WTC11 (cell line): Measurements from ENCODE around the gene MYH14. TPM values are rescaled to one million over a fixed set of nuclear protein-coding genes. Genes with fewer than 3 reads are reported as not detected.

Source experiments
- ATAC-seq: fragments of 200-7000 bp; cut with Tn5 transposase; 2 replicates; pipeline ENCODE4 v1.10.0; 2021; ENCODE audit warnings: mild to moderate bottlenecking, moderate library complexity
- CTCF ChIA-PET: fragments of 300-600 bp; sonication (Branson Sonifier 250); formaldehyde crosslinking; loops from one replicate; lab custom pipeline; 2021; ENCODE audit warnings: antibody characterized with exemption; lab: Charles Lee
- POLR2A ChIA-PET: fragments of 350-600 bp; sonication (Branson Sonifier 250); formaldehyde crosslinking; loops from one replicate; lab custom pipeline; 2021; ENCODE audit warnings: antibody characterized with exemption; lab: Charles Lee
- DNase-seq: peaks from one replicate; pipeline ENCODE4 v3.0.0; 2021; ENCODE audit warnings: low spot score
- H3K27ac Mint-ChIP-seq: 2 replicates; pipeline ENCODE4 v1.8.0; 2021; ENCODE audit warnings: mixed read lengths
- H3K27me3 Mint-ChIP-seq: 2 replicates; pipeline ENCODE4 v1.8.0; 2021; ENCODE audit warnings: low read depth, mild to moderate bottlenecking, moderate library complexity, mixed read lengths
- H3K36me3 Mint-ChIP-seq: 2 replicates; pipeline ENCODE4 v1.8.0; 2021; ENCODE audit warnings: mixed read lengths
- H3K4me1 Mint-ChIP-seq: 2 replicates; pipeline ENCODE4 v1.8.0; 2022; ENCODE audit warnings: mixed read lengths
- H3K4me3 Mint-ChIP-seq: 2 replicates; pipeline ENCODE4 v1.8.0; 2021; ENCODE audit warnings: mild to moderate bottlenecking, moderate library complexity, mixed read lengths
- H3K9me3 Mint-ChIP-seq: 2 replicates; pipeline ENCODE4 v1.8.0; 2021; ENCODE audit warnings: mixed read lengths
- CREB1 ChIP-seq: sonication (generic); formaldehyde crosslinking; IDR thresholded peaks from 2 replicates; pipeline ENCODE4 v1.8.0; 2023; ENCODE audit warnings: mild to moderate bottlenecking, missing genetic modification reagents
- CREM ChIP-seq: sonication (generic); formaldehyde crosslinking; IDR thresholded peaks from 2 replicates; pipeline ENCODE4 v1.8.1; 2022; ENCODE audit warnings: mild to moderate bottlenecking, missing genetic modification reagents, moderate library complexity
- MYBL2 ChIP-seq: sonication (generic); formaldehyde crosslinking; IDR thresholded peaks from 2 replicates; pipeline ENCODE4 v1.8.1; 2023; ENCODE audit warnings: mild to moderate bottlenecking, moderate library complexity, missing genetic modification reagents
- NFATC4 ChIP-seq: fragments of 250-450 bp; sonication (Bioruptor Pico); IDR thresholded peaks from 2 replicates; pipeline ENCODE4 v1.9.0; 2021; ENCODE audit warnings: mild to moderate bottlenecking
- NR3C1 ChIP-seq: sonication (generic); formaldehyde crosslinking; conservative IDR thresholded peaks from 2 replicates; pipeline ENCODE4 v1.8.1; 2023; ENCODE audit warnings: low read depth, mild to moderate bottlenecking, missing genetic modification reagents
- SMAD3 ChIP-seq: sonication (generic); formaldehyde crosslinking; IDR thresholded peaks from 2 replicates; pipeline ENCODE4 v1.8.0; 2022; ENCODE audit warnings: missing genetic modification reagents, mild to moderate bottlenecking, borderline replicate concordance
- SP1 ChIP-seq: sonication (generic); formaldehyde crosslinking; conservative IDR thresholded peaks from 2 replicates; pipeline ENCODE4 v1.8.1; 2022; ENCODE audit warnings: missing genetic modification reagents
- TCF7 ChIP-seq: sonication (generic); formaldehyde crosslinking; IDR thresholded peaks from 2 replicates; pipeline ENCODE4 v1.8.0; 2022; ENCODE audit warnings: mild to moderate bottlenecking, low read depth, missing genetic modification reagents, moderate library complexity
- ZBTB21 ChIP-seq: sonication (generic); formaldehyde crosslinking; IDR thresholded peaks from 2 replicates; pipeline ENCODE4 v1.8.1; 2023; ENCODE audit warnings: mild to moderate bottlenecking, missing genetic modification reagents, borderline replicate concordance
- ZNF396 ChIP-seq: fragments of 250-450 bp; sonication (Bioruptor Pico); IDR thresholded peaks from 2 replicates; pipeline ENCODE4 v1.8.0; 2021; ENCODE audit warnings: mild to moderate bottlenecking, moderate library complexity, borderline replicate concordance
- ZNF416 ChIP-seq: fragments of 250-450 bp; sonication (Bioruptor Pico); IDR thresholded peaks from 2 replicates; pipeline ENCODE4 v1.9.0; 2021; ENCODE audit warnings: mild to moderate bottlenecking, inconsistent platforms
- total RNA-seq: library from RNA; stranded (reverse); gene quantifications from 3 replicates; pipeline ENCODE4 v1.2.3, GENCODE V29; 2021
- TF ChIP-seq, protein P1 (sequence below): fragments of 250-450 bp; sonication (Bioruptor Pico); IDR thresholded peaks from 2 replicates; pipeline ENCODE4 v1.9.0; 2021; ENCODE audit warnings: mild to moderate bottlenecking, borderline replicate concordance
- TF ChIP-seq, protein P2 (sequence below): sonication (generic); formaldehyde crosslinking; IDR thresholded peaks from 2 replicates; pipeline ENCODE4 v1.8.1; 2022; ENCODE audit warnings: low read depth, mild to moderate bottlenecking, moderate library complexity, missing genetic modification reagents, borderline replicate concordance
- TF ChIP-seq, protein P3 (sequence below): sonication (generic); formaldehyde crosslinking; IDR thresholded peaks from 2 replicates; pipeline ENCODE4 v1.8.1; 2023; ENCODE audit warnings: mild to moderate bottlenecking, moderate library complexity, missing genetic modification reagents
- TF ChIP-seq, protein P4 (sequence below): sonication (generic); formaldehyde crosslinking; IDR thresholded peaks from 2 replicates; pipeline ENCODE4 v1.8.1; 2023; ENCODE audit warnings: mild to moderate bottlenecking, missing genetic modification reagents, moderate library complexity
- TF ChIP-seq, protein P5 (sequence below): sonication (generic); formaldehyde crosslinking; IDR thresholded peaks from 2 replicates; pipeline ENCODE4 v1.8.1; 2022; ENCODE audit warnings: mild to moderate bottlenecking, moderate library complexity, missing genetic modification reagents
- TF ChIP-seq, protein P6 (sequence below): sonication (generic); formaldehyde crosslinking; IDR thresholded peaks from 2 replicates; pipeline ENCODE4 v1.8.1; 2022; ENCODE audit warnings: missing genetic modification reagents, borderline replicate concordance
- TF ChIP-seq, protein P7 (sequence below): sonication (generic); formaldehyde crosslinking; IDR thresholded peaks from 2 replicates; pipeline ENCODE4 v1.8.0; 2023; ENCODE audit warnings: mild to moderate bottlenecking, missing genetic modification reagents

Gene MYH14
- total RNA-seq, 1 experiment from 2014 or later, result 25.8 TPM

DNA sequence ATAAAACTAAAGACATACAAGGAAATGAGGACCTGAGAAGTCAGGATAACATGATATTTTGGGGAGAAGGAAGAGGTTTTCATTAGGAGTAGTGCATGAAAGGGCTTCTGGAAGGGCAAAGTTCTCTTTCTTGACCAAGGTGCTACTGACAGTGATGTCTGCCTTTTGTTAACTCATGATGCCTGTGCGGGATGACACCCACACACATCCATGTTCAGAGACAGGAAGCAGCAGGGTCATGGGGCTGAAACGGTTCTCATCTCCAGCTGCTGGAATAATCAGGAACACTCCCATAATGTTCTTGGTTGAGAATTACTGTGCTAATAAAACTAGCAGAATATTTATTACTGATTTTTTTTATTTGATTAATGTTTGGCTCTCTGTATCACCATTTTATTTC, 96.6 kb downstream of the MYH14 start (continued):
- TF ChIP-seq, protein P1, sequence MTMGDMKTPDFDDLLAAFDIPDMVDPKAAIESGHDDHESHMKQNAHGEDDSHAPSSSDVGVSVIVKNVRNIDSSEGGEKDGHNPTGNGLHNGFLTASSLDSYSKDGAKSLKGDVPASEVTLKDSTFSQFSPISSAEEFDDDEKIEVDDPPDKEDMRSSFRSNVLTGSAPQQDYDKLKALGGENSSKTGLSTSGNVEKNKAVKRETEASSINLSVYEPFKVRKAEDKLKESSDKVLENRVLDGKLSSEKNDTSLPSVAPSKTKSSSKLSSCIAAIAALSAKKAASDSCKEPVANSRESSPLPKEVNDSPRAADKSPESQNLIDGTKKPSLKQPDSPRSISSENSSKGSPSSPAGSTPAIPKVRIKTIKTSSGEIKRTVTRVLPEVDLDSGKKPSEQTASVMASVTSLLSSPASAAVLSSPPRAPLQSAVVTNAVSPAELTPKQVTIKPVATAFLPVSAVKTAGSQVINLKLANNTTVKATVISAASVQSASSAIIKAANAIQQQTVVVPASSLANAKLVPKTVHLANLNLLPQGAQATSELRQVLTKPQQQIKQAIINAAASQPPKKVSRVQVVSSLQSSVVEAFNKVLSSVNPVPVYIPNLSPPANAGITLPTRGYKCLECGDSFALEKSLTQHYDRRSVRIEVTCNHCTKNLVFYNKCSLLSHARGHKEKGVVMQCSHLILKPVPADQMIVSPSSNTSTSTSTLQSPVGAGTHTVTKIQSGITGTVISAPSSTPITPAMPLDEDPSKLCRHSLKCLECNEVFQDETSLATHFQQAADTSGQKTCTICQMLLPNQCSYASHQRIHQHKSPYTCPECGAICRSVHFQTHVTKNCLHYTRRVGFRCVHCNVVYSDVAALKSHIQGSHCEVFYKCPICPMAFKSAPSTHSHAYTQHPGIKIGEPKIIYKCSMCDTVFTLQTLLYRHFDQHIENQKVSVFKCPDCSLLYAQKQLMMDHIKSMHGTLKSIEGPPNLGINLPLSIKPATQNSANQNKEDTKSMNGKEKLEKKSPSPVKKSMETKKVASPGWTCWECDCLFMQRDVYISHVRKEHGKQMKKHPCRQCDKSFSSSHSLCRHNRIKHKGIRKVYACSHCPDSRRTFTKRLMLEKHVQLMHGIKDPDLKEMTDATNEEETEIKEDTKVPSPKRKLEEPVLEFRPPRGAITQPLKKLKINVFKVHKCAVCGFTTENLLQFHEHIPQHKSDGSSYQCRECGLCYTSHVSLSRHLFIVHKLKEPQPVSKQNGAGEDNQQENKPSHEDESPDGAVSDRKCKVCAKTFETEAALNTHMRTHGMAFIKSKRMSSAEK (CRISPR knock-in tag), result no peak

DNA sequence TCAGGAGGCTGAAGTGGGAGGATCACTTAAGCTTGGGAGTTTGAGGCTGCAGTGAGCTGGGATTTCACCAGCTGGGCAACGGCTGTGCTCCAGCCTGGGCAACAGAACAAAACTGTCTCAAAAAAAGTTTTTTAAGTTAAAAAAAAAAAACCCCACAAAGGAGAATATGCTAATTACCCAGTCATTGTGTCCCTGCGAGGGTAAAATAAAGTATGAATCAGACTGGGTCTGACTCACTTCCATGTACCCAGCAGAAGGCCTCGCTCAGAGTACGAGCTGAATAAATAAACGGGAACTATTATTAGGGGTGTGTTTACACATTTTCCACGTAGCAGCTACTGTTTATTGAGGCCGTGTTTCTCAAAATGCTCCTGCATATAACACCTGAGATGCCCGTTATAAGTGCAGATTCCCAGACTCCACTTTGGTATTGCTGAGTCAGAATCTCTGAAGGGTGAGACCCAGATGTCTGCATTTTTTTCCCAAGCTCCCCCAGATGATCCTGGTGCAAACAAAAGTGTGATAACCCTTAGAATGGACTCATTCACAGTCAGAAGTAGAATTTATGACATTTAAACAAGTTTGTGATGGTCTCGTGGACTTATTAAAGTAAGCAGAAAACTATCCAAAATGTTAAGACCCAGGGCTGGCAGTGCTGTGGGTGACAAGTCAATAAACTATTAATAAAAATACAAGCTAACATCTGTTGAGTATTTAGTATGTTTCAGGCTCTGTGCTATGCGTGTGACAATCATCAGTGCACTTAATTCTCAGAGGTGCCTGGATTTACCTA, 97.6 kb downstream of the MYH14 start:
- ATAC-seq (no peak), DNase-seq (no peak)
- Mint-ChIP-seq H3K4me3 (no peak overlapping the region), H3K36me3 (peaks cover 34% of the 10 kb centered on the region), H3K27me3 (peaks cover 31% of the 10 kb centered on the region), H3K9me3 (peaks cover 6% of the 10 kb centered on the region; the same call in 1 of the 2 replicates), H3K27ac (no peak overlapping the region), H3K4me1 (no peaks in the 10 kb centered on the region)
- CTCF ChIA-PET, result interaction anchor here (1.1 to 1.6 kb wide), 3 partner anchors 13 to 71 kb away, joined by 3 to 4 read pairs (median 3); no protein-coding TSS in a partner anchor
- TF ChIP-seq CREB1 (CRISPR knock-in tag) (no peak), ZNF396 (CRISPR knock-in tag) (no peak), CREM (CRISPR knock-in tag) (no peak), ZNF416 (CRISPR knock-in tag) (no peak), SMAD3 (CRISPR knock-in tag) (no peak), ZBTB21 (CRISPR knock-in tag) (no peak)
- TF ChIP-seq, protein P2, sequence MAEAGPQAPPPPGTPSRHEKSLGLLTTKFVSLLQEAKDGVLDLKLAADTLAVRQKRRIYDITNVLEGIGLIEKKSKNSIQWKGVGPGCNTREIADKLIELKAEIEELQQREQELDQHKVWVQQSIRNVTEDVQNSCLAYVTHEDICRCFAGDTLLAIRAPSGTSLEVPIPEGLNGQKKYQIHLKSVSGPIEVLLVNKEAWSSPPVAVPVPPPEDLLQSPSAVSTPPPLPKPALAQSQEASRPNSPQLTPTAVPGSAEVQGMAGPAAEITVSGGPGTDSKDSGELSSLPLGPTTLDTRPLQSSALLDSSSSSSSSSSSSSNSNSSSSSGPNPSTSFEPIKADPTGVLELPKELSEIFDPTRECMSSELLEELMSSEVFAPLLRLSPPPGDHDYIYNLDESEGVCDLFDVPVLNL (CRISPR knock-in tag), result no peak
- TF ChIP-seq, protein P3, sequence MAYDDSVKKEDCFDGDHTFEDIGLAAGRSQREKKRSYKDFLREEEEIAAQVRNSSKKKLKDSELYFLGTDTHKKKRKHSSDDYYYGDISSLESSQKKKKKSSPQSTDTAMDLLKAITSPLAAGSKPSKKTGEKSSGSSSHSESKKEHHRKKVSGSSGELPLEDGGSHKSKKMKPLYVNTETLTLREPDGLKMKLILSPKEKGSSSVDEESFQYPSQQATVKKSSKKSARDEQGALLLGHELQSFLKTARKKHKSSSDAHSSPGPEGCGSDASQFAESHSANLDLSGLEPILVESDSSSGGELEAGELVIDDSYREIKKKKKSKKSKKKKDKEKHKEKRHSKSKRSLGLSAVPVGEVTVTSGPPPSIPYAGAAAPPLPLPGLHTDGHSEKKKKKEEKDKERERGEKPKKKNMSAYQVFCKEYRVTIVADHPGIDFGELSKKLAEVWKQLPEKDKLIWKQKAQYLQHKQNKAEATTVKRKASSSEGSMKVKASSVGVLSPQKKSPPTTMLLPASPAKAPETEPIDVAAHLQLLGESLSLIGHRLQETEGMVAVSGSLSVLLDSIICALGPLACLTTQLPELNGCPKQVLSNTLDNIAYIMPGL (CRISPR knock-in tag), result no peak
- TF ChIP-seq, protein P4, sequence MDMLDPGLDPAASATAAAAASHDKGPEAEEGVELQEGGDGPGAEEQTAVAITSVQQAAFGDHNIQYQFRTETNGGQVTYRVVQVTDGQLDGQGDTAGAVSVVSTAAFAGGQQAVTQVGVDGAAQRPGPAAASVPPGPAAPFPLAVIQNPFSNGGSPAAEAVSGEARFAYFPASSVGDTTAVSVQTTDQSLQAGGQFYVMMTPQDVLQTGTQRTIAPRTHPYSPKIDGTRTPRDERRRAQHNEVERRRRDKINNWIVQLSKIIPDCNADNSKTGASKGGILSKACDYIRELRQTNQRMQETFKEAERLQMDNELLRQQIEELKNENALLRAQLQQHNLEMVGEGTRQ, result no peak
- POLR2A ChIA-PET, result interaction anchor here (0.7 kb wide), 2 partner anchors 42 to 97 kb away, joined by 3 to 4 read pairs; no protein-coding TSS in a partner anchor

DNA sequence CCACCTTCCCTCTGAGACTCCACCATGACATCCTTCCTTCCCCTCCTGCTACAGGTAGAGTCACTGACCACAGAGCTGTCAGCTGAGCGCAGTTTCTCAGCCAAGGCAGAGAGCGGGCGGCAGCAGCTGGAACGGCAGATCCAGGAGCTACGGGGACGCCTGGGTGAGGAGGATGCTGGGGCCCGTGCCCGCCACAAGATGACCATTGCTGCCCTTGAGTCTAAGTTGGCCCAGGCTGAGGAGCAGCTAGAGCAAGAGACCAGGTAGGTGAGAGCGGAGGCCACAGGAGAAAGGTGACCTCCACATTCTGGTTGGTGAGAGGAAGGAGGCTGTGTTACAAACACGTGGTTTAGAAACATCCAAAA, 98.2 kb downstream of the MYH14 start:
- Mint-ChIP-seq H3K27me3 (peaks cover 37% of the 10 kb centered on the region), H3K4me3 (no peak overlapping the region), H3K4me1 (no peaks in the 10 kb centered on the region), H3K27ac (no peak overlapping the region), H3K9me3 (peaks cover 6% of the 10 kb centered on the region; the same call in 1 of the 2 replicates), H3K36me3 (peaks cover 38% of the 10 kb centered on the region)
- ATAC-seq, result no peak
- ChIA-PET CTCF (interaction anchor here (1.3 to 1.6 kb wide), 3 partner anchors 12 to 49 kb away, joined by 3 to 4 read pairs (median 3); no protein-coding TSS in a partner anchor), POLR2A (no interaction called here)
- no peak for DNase-seq
- TF ChIP-seq TCF7 (CRISPR knock-in tag), result no peak
- TF ChIP-seq, protein P5, sequence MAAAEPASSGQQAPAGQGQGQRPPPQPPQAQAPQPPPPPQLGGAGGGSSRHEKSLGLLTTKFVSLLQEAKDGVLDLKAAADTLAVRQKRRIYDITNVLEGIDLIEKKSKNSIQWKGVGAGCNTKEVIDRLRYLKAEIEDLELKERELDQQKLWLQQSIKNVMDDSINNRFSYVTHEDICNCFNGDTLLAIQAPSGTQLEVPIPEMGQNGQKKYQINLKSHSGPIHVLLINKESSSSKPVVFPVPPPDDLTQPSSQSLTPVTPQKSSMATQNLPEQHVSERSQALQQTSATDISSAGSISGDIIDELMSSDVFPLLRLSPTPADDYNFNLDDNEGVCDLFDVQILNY (CRISPR knock-in tag), result no peak
- TF ChIP-seq NFATC4 (CRISPR knock-in tag), result no peak
- no peak for TF ChIP-seq NR3C1 (CRISPR knock-in tag)
- no peak for TF ChIP-seq SP1 (CRISPR knock-in tag)
- no peak for TF ChIP-seq CREB1 (CRISPR knock-in tag)
- TF ChIP-seq, protein P6, sequence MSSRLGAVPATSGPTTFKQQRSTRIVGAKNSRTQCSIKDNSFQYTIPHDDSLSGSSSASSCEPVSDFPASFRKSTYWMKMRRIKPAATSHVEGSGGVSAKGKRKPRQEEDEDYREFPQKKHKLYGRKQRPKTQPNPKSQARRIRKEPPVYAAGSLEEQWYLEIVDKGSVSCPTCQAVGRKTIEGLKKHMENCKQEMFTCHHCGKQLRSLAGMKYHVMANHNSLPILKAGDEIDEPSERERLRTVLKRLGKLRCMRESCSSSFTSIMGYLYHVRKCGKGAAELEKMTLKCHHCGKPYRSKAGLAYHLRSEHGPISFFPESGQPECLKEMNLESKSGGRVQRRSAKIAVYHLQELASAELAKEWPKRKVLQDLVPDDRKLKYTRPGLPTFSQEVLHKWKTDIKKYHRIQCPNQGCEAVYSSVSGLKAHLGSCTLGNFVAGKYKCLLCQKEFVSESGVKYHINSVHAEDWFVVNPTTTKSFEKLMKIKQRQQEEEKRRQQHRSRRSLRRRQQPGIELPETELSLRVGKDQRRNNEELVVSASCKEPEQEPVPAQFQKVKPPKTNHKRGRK (CRISPR knock-in tag), result no peak
- no peak for TF ChIP-seq ZNF416 (CRISPR knock-in tag)
- TF ChIP-seq, protein P7, sequence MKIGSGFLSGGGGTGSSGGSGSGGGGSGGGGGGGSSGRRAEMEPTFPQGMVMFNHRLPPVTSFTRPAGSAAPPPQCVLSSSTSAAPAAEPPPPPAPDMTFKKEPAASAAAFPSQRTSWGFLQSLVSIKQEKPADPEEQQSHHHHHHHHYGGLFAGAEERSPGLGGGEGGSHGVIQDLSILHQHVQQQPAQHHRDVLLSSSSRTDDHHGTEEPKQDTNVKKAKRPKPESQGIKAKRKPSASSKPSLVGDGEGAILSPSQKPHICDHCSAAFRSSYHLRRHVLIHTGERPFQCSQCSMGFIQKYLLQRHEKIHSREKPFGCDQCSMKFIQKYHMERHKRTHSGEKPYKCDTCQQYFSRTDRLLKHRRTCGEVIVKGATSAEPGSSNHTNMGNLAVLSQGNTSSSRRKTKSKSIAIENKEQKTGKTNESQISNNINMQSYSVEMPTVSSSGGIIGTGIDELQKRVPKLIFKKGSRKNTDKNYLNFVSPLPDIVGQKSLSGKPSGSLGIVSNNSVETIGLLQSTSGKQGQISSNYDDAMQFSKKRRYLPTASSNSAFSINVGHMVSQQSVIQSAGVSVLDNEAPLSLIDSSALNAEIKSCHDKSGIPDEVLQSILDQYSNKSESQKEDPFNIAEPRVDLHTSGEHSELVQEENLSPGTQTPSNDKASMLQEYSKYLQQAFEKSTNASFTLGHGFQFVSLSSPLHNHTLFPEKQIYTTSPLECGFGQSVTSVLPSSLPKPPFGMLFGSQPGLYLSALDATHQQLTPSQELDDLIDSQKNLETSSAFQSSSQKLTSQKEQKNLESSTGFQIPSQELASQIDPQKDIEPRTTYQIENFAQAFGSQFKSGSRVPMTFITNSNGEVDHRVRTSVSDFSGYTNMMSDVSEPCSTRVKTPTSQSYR (CRISPR knock-in tag), result no peak
- no peak for TF ChIP-seq MYBL2 (CRISPR knock-in tag)
